Myometrial cell (primary cell): ENCODE data around the gene FAM3B. TPM values are rescaled to one million over a fixed set of nuclear protein-coding genes. Genes with fewer than 3 reads are reported as not detected.

Source experiments
- total RNA-seq: library from RNA; depleted of rRNA; stranded (reverse); fragments of >200 nt; gene quantifications from 2 replicates; pipeline ENCODE4 v1.2.3, GENCODE V29; 2015

FAM3B gene
- not detected in 2 replicates for total RNA-seq

GRCh38 chr21:41316200-41317062, at the start of gene FAM3B:
Gene FAM3B, plus strand, starts transcription at chr21:41316801. Its CDS starts 79 bp downstream, at chr21:41316880.

GRCh38 chr21:41361786-41362604, 45.4 kb downstream of the FAM3B start, which contains the start of gene MX2:
Gene MX2, plus strand, starts transcription at chr21:41362027. Its CDS starts 14,880 bp downstream, at chr21:41376907.

Other genes starting within 250 kb of the FAM3B start
- gene BACE2, start 148.6 kb upstream of the FAM3B start, total RNA-seq, result 1.4 and 2.5 TPM in 2 replicates
- gene MX2, start 45.2 kb downstream of the FAM3B start, total RNA-seq, result 0.86 and 1.2 TPM in 2 replicates
- gene MX1, start 109.4 kb downstream of the FAM3B start, total RNA-seq, result 6.7 and 19.3 TPM in 2 replicates
- gene TMPRSS2, start 191.4 kb downstream of the FAM3B start, total RNA-seq, result not detected in 2 replicates